ENCODE data around the gene MED22.
"Not testable (repeated sequence)": the region's sequence is repeated elsewhere in the genome, so short reads cannot be mapped to it uniquely, and the experiment has no call there.

Gene MED22

DNA sequence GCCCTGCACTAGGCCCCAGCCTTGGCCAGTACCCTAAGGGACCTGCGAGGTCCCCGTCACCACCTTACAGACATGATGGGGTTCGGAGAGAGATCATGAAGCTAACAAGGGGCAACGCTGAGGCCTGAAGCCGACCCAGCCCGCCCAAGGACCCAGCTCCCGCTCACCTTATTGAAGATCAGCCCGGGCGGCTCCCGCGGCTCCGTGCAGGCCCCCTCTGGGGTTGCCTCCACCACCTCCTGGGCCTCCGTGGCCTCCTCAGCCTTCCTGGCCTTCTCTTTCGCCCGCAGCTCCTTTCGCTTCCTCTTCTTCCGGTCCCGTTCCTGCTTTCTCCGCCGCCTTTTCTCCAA is 15.6 kb downstream of the MED22 start:
- no peaks in the 10 kb centered on the region for H3K27me3 ChIP-seq (ENCODE audit: control insufficient read depth, insufficient read depth, low read length)
- H3K36me3 ChIP-seq (ENCODE audit: control insufficient read depth, low read depth, low read length): peaks cover 42% of the 10 kb centered on the region
- no peaks in the 10 kb centered on the region for H3K9me3 ChIP-seq (ENCODE audit: control insufficient read depth, low read depth, low read length)

GRCh38 chr9:133331641-133332380 is 16.1 kb downstream of the MED22 start:
- Histone ChIP-seq H3K4me1 (ENCODE audit: control insufficient read depth, low read depth, low read length) (peaks cover 3% of the 10 kb centered on the region), H3K27ac (ENCODE audit: low read length) (no peak overlapping the region), H3K4me3 (ENCODE audit: low read length) (no peak overlapping the region), H3K36me3 (ENCODE audit: control insufficient read depth, low read depth, low read length) (peaks cover 42% of the 10 kb centered on the region), H3K9me3 (ENCODE audit: control insufficient read depth, low read depth, low read length) (no peaks in the 10 kb centered on the region), H3K9ac (ENCODE audit: low read length) (no peak overlapping the region), H3K27me3 (ENCODE audit: control insufficient read depth, insufficient read depth, low read length) (no peaks in the 10 kb centered on the region)

More for the DNA sequence above, 15.6 kb downstream of the MED22 start:
- Histone ChIP-seq H3K9ac (ENCODE audit: low read length) (no peak overlapping the region), H3K4me3 (ENCODE audit: low read length) (no peak overlapping the region), H3K4me1 (ENCODE audit: control insufficient read depth, low read depth, low read length) (peaks cover 3% of the 10 kb centered on the region), H3K27ac (ENCODE audit: low read length) (no peak overlapping the region)

DNA sequence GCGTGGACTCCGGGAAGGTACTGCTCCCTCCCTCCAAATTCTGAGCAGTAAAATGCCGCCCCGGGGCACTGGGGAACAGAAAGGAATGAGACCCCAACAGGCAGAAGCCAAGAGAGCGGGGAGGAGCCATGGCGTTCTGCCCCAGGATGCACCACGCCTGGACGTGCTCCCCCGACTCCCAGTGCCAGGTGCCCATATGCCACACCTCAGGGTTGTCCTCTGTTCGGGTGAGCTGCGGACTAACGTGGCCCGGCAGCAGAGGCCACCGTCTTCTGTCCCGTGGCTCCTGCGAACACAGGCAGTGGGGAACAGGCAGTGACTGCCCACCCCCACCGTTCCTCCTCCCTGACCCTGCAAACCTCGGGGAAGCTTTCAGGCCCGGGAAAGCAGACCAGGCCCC is 16.7 kb downstream of the MED22 start:
- no peaks in the 10 kb centered on the region for H3K27me3 ChIP-seq (ENCODE audit: control insufficient read depth, insufficient read depth, low read length)
- no peaks in the 10 kb centered on the region for H3K9me3 ChIP-seq (ENCODE audit: control insufficient read depth, low read depth, low read length)
- H3K27ac ChIP-seq (ENCODE audit: low read length): no peak overlapping the region
- peaks cover 42% of the 10 kb centered on the region for H3K36me3 ChIP-seq (ENCODE audit: control insufficient read depth, low read depth, low read length)
- no peak overlapping the region for H3K4me3 ChIP-seq (ENCODE audit: low read length)
- no peak overlapping the region for H3K9ac ChIP-seq (ENCODE audit: low read length)
- H3K4me1 ChIP-seq (ENCODE audit: control insufficient read depth, low read depth, low read length): no peaks in the 10 kb centered on the region

DNA sequence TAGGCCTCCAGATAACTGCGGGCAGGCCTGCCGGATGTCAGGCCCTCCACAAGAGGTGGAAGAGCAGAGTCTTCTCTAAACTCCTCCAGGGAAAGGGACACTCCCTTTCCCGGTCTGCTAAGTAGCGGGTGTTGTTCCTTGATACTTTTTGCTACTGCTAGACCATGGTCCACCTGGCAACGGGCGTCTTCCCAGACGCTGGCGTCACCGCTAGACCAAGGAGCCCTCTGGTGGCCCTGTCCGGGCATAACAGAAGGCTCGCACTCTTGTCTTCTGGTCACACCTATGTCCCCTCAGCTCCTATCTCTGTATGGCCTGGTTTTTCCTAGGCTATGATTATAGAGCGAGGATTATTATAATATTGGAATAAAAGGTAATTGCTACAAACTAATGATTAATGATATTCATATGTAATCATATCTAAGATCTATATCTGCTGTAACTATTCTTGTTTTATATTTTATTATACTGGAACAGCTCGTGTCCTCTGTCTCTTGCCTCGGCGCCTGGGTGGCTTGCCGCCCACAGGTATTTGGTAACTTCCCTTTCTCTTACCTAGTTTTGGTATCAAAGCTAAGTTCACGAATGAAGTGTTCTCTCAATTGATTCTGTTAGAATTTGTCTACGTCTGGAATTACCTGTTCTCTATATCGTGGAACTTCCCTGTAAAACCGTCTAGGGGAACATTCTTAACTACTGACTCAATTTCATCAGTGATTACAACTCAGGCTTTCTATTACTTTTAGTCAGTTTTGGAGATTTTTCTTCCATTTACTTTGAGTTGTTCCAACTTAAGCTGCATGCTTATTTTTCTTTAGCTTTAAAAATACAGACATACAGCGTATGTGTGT is 18.4 kb downstream of the MED22 start:
- not testable (repeated sequence) for H3K27ac ChIP-seq (ENCODE audit: low read length); H3K9ac ChIP-seq (ENCODE audit: low read length); H3K27me3 ChIP-seq (ENCODE audit: control insufficient read depth, insufficient read depth, low read length); H3K4me3 ChIP-seq (ENCODE audit: low read length); H3K4me1 ChIP-seq (ENCODE audit: control insufficient read depth, low read depth, low read length); H3K9me3 ChIP-seq (ENCODE audit: control insufficient read depth, low read depth, low read length)
- peaks cover 42% of the 10 kb centered on the region for H3K36me3 ChIP-seq (ENCODE audit: control insufficient read depth, low read depth, low read length)

- Histone ChIP-seq H3K27me3 (ENCODE audit: control insufficient read depth, insufficient read depth, low read length) (no peaks in the 10 kb centered on the region), H3K4me3 (ENCODE audit: low read length) (no peak overlapping the region), H3K9me3 (ENCODE audit: control insufficient read depth, low read depth, low read length) (peaks cover 10% of the 10 kb centered on the region), H3K36me3 (ENCODE audit: control insufficient read depth, low read depth, low read length) (peaks cover 26% of the 10 kb centered on the region), H3K4me1 (ENCODE audit: control insufficient read depth, low read depth, low read length) (no peaks in the 10 kb centered on the region), H3K9ac (ENCODE audit: low read length) (no peak overlapping the region), H3K27ac (ENCODE audit: low read length) (no peak overlapping the region)
Measured at GRCh38 chr9:133327834-133328484, 20.0 kb downstream of the MED22 start.

DNA sequence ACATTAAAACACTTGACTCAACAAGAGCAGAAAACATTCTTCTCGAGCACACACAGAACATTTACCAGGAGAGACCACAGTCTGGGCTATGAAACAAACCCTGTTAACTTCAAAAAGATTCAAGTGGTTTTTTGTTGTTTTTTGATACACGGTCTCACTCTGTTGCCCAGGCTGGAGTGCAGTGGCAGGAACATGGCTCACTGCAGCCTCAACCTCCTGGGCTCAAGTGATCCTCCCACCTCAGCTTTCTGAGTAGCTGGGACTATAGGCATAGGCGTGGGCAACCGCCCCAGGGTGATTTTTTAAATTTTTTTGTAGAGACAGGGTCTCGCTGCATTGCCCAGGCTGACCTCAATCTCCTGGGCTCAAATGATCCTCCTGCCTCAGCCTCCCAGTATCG is 20.9 kb downstream of the MED22 start:
- not testable (repeated sequence) for H3K27ac ChIP-seq (ENCODE audit: low read length); H3K9ac ChIP-seq (ENCODE audit: low read length); H3K9me3 ChIP-seq (ENCODE audit: control insufficient read depth, low read depth, low read length); H3K27me3 ChIP-seq (ENCODE audit: control insufficient read depth, insufficient read depth, low read length); H3K4me1 ChIP-seq (ENCODE audit: control insufficient read depth, low read depth, low read length); H3K4me3 ChIP-seq (ENCODE audit: low read length)
- peaks cover 16% of the 10 kb centered on the region for H3K36me3 ChIP-seq (ENCODE audit: control insufficient read depth, low read depth, low read length)

DNA sequence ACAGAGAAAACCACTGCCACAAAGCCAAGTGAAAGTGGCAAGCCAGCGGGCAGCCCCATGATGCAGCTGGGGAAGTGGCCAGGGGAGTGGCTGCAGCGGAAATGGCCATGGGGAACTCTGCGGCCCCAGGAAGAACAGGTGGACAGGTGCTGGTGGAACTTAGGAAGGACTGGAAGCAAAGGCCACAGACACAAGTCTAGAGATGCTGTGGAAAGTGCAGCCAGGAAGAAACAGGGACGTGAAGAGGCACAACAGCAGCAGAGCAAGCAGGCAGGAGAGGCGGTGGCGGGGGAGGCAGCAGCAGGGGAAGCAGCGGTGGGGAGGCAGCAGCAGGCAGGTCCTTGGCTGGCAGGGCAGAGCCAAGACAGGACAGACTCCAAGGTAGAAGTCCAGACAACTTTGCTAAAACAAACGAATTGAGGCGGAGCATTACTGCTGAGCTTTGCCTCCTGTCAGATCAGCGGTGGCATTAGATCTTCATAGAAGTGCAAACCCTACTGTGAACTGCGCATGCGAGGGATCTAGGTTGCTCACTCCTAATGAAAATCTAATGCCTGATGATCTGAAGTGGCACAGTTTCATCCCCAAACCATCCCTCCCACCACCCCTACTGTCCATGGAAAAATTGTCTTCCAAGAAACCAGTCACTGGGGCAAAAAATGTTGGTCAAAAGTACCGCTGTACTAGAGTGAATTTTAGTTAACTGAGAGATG is 23.8 kb downstream of the MED22 start:
- Histone ChIP-seq H3K27ac (ENCODE audit: low read length) (no peak overlapping the region), H3K4me3 (ENCODE audit: low read length) (no peak overlapping the region), H3K27me3 (ENCODE audit: control insufficient read depth, insufficient read depth, low read length) (no peaks in the 10 kb centered on the region), H3K36me3 (ENCODE audit: control insufficient read depth, low read depth, low read length) (no peaks in the 10 kb centered on the region), H3K4me1 (ENCODE audit: control insufficient read depth, low read depth, low read length) (no peaks in the 10 kb centered on the region), H3K9ac (ENCODE audit: low read length) (no peak overlapping the region), H3K9me3 (ENCODE audit: control insufficient read depth, low read depth, low read length) (peaks cover 10% of the 10 kb centered on the region)

- no peak overlapping the region for H3K9ac ChIP-seq (ENCODE audit: low read length)
- H3K4me3 ChIP-seq (ENCODE audit: low read length): no peak overlapping the region
- H3K27me3 ChIP-seq (ENCODE audit: control insufficient read depth, insufficient read depth, low read length): no peaks in the 10 kb centered on the region
- H3K27ac ChIP-seq (ENCODE audit: low read length): no peak overlapping the region
- no peaks in the 10 kb centered on the region for H3K4me1 ChIP-seq (ENCODE audit: control insufficient read depth, low read depth, low read length)
- peaks cover 10% of the 10 kb centered on the region for H3K9me3 ChIP-seq (ENCODE audit: control insufficient read depth, low read depth, low read length)
- no peaks in the 10 kb centered on the region for H3K36me3 ChIP-seq (ENCODE audit: control insufficient read depth, low read depth, low read length)
Measured at GRCh38 chr9:133323211-133323610, 24.7 kb downstream of the MED22 start.

GRCh38 chr9:133322701-133323100 is 25.2 kb downstream of the MED22 start:
- peaks cover 10% of the 10 kb centered on the region for H3K9me3 ChIP-seq (ENCODE audit: control insufficient read depth, low read depth, low read length)
- no peaks in the 10 kb centered on the region for H3K36me3 ChIP-seq (ENCODE audit: control insufficient read depth, low read depth, low read length)
- H3K27ac ChIP-seq (ENCODE audit: low read length): no peak overlapping the region
- H3K27me3 ChIP-seq (ENCODE audit: control insufficient read depth, insufficient read depth, low read length): no peaks in the 10 kb centered on the region
- H3K4me1 ChIP-seq (ENCODE audit: control insufficient read depth, low read depth, low read length): no peaks in the 10 kb centered on the region
- no peak overlapping the region for H3K4me3 ChIP-seq (ENCODE audit: low read length)
- no peak overlapping the region for H3K9ac ChIP-seq (ENCODE audit: low read length)

DNA sequence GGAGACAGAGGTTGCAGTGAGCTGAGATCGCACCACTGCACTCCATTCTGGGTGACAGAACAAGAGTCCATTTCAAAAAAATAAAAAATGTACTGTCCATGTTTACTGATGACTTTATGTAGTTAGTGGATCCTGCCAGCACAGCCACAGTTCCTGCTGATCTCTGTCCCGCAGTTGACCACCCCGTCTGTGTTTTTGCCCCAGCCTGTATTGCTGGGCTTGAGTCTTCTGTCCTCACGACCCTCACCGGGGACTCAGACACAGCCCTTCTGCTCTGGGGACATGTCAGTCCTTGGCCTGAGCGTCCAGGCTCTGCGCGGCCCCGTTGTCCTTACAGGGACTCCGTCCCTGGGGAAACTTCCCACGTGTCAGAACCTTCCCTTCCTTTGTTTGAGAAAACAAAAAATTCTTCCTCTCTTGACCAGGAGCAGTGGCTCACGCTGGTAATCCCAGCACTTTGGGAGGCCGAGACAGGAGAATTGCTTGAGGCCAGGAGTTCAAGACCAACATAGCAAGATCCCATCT is 26.5 kb downstream of the MED22 start:
- no peaks in the 10 kb centered on the region for H3K36me3 ChIP-seq (ENCODE audit: control insufficient read depth, low read depth, low read length)
- H3K27me3 ChIP-seq (ENCODE audit: control insufficient read depth, insufficient read depth, low read length): no peaks in the 10 kb centered on the region
- no peak overlapping the region for H3K27ac ChIP-seq (ENCODE audit: low read length)
- peaks cover 10% of the 10 kb centered on the region for H3K9me3 ChIP-seq (ENCODE audit: control insufficient read depth, low read depth, low read length)
- no peak overlapping the region for H3K4me3 ChIP-seq (ENCODE audit: low read length)
- H3K9ac ChIP-seq (ENCODE audit: low read length): no peak overlapping the region
- H3K4me1 ChIP-seq (ENCODE audit: control insufficient read depth, low read depth, low read length): no peaks in the 10 kb centered on the region

DNA sequence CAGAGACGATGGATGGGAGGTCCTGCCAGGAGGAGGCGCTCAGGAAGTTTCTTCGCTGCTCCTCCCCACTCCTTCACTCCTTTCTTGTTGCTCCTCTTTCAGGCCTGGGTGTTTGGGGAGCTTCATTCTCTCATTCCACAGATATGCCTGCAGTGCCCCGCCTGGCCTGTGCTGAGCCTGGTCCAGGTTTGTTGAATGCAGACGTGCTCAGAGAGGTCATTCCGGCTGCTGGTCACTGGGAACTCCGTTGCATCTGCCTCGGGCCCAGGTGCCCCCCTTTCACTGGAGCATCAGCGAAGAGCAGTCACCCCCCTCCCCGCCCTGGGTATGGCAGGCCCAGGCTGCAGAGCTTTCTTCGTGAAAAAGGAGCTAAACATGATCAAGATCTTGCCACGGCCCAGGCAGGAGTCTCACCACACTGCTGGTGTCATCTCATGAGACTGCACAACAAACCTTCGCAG is 27.5 kb downstream of the MED22 start:
- Histone ChIP-seq H3K4me3 (ENCODE audit: low read length) (no peak overlapping the region), H3K27me3 (ENCODE audit: control insufficient read depth, insufficient read depth, low read length) (no peaks in the 10 kb centered on the region), H3K36me3 (ENCODE audit: control insufficient read depth, low read depth, low read length) (no peaks in the 10 kb centered on the region), H3K4me1 (ENCODE audit: control insufficient read depth, low read depth, low read length) (no peaks in the 10 kb centered on the region), H3K27ac (ENCODE audit: low read length) (no peak overlapping the region), H3K9ac (ENCODE audit: low read length) (no peak overlapping the region), H3K9me3 (ENCODE audit: control insufficient read depth, low read depth, low read length) (peaks cover 10% of the 10 kb centered on the region)
